ENCODE data around the gene FOXA1. TPM values are rescaled to one million over a fixed set of nuclear protein-coding genes. Genes with fewer than 3 reads are reported as not detected.

Gene FOXA1
- total RNA-seq = 0.11 TPM in 1 of 2 replicates, not detected in the other

DNA sequence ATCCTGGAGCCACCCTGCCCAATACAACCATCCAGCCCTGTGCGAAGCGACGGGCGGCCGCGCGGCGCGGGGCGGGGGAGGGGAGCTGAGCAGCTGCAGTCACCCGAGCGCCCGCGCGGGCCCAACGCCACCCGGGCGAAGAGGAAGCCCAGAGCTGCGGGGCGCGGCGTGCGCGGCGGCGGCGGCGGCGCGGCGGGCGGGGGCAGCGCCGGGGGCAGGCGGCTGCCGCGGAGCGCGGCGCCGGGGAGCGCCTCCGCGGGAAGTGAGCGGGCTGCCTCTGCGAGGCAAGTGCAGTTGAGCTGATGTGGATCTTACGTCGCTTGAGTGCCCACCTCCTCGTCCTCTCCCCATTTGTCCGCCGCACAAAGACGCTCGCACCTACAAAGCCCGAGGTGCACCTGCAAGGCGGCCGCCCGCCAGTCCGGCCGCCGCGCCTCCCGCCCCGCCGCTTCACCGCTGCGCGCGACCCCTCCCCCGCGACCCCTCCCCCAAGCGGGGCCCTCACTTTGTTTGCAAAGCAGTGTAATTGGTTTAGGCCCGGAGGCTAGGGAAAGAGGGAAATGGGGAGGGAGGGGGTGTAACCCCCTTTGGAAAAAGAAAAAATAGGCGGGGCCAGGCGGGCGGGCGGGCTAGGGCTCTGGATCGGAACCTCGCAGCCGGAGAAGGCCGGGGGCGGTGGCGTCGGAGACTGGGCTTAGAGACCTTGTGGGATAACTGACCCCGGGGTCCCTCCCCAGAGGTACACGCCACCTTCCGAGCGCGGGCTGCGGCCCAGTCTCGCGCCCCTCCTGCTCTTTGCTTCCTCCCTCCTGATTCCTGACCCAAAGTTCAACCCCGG lies at the start of gene FOXA1, which contains the start of gene TTC6:
Gene FOXA1 (minus strand): TSS at position 279 of the 838 bp plus-strand sequence. CDS start 277 bp downstream, at position 2.
Gene TTC6 (plus strand): TSS at position 659 of the 838 bp plus-strand sequence. CDS start 26,436 bp downstream, outside the sequence.
- Mint-ChIP-seq H3K27me3 (ENCODE audit: low read depth) (peaks cover 76% of the 10 kb centered on the region), H3K27ac (peak within 1 kb of the TSS; percentile 72), H3K4me3 (ENCODE audit: low read depth) (peak within 1 kb of the TSS; percentile 65), H3K9me3 (peaks cover 13% of the 10 kb centered on the region), H3K36me3 (ENCODE audit: low read depth) (peaks cover 6% of the 10 kb centered on the region), H3K4me1 (ENCODE audit: low read depth) (peaks cover 8% of the 10 kb centered on the region)
- DNase-seq (ENCODE audit: low spot score) = no peak
- intact Hi-C loops (cut with micrococcal nuclease) = loop anchor here (5.0 kb wide), 3 partner anchors 617 to 1078 kb away; partner anchors contain the start of gene NKX2-8

DNA sequence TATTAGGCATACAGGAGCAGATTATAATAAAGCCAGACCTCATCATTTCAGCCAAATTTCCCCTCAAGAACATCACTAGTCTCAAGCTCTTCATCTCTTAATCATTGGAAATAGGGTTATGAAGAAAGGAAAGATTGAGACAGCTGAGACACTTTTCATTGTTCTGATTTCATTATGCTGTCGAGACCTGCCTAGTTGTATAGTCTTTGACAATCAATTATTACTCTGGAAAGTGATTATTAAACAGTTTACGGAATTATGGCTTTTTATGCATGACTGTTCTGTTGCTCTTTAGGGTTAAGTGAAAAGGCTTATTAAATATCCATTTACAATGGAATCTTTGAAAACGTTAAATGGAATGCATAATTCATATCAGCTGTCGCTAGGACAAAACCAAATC lies 48.7 kb upstream of the FOXA1 start:
- intact Hi-C loops (cut with micrococcal nuclease) = no loop called here
- no peak overlapping the region for H3K27ac Mint-ChIP-seq
- no peak overlapping the region for H3K4me3 Mint-ChIP-seq (ENCODE audit: low read depth)
- H3K4me1 Mint-ChIP-seq (ENCODE audit: low read depth) = no peaks in the 10 kb centered on the region
- H3K27me3 Mint-ChIP-seq (ENCODE audit: low read depth) = no peaks in the 10 kb centered on the region
- DNase-seq (ENCODE audit: low spot score) = no peak
- H3K9me3 Mint-ChIP-seq = no peaks in the 10 kb centered on the region
- no peaks in the 10 kb centered on the region for H3K36me3 Mint-ChIP-seq (ENCODE audit: low read depth)

DNA sequence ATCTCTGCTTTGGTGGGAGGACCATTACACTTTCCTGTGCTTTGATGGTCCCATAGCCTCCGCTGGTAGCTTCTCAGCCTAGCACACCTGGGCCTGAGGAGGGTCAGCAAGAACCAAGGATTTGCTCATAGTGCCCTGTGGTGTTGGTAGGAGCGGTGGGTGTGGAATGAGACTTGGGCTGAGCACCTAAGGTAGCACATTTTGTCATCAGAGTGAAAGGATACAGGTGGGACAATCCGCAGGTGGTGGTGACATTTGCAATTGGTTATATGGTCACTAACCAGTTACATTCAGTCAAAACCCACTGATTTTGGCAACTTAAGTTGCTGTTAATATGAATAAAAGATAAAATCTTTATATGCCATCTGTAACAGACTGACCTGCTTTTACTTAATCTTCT lies 47.1 kb upstream of the FOXA1 start:
- DNase-seq (ENCODE audit: low spot score) = no peak
- H3K9me3 Mint-ChIP-seq = no peaks in the 10 kb centered on the region
- H3K4me3 Mint-ChIP-seq (ENCODE audit: low read depth) = no peak overlapping the region
- no peaks in the 10 kb centered on the region for H3K36me3 Mint-ChIP-seq (ENCODE audit: low read depth)
- H3K4me1 Mint-ChIP-seq (ENCODE audit: low read depth) = no peaks in the 10 kb centered on the region
- no peaks in the 10 kb centered on the region for H3K27me3 Mint-ChIP-seq (ENCODE audit: low read depth)
- intact Hi-C loops (cut with micrococcal nuclease) = no loop called here
- no peak overlapping the region for H3K27ac Mint-ChIP-seq

DNA sequence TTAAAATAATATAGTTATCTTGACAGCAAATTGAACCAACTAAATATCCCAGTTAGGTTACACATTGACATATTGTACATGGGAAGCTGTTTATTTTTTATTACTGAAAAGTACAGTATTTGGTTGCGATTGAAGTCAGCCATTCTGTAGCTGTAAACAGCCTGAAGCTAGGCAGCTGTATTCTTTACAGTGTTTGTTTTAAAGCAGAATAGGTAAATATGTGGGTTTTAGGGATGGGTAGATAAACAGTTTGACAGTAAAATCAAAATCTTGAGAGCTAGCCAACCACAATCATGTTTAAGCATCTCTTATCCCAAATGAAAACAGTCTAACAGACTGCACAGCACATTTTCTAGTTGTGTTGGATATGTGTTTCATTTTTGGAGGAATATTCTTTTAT lies 46.1 kb upstream of the FOXA1 start:
- Mint-ChIP-seq H3K27ac (no peak overlapping the region), H3K4me3 (ENCODE audit: low read depth) (no peak overlapping the region), H3K36me3 (ENCODE audit: low read depth) (no peaks in the 10 kb centered on the region), H3K27me3 (ENCODE audit: low read depth) (no peaks in the 10 kb centered on the region), H3K9me3 (no peaks in the 10 kb centered on the region), H3K4me1 (ENCODE audit: low read depth) (no peaks in the 10 kb centered on the region)
- intact Hi-C loops (cut with micrococcal nuclease) = no loop called here
- no peak for DNase-seq (ENCODE audit: low spot score)

DNA sequence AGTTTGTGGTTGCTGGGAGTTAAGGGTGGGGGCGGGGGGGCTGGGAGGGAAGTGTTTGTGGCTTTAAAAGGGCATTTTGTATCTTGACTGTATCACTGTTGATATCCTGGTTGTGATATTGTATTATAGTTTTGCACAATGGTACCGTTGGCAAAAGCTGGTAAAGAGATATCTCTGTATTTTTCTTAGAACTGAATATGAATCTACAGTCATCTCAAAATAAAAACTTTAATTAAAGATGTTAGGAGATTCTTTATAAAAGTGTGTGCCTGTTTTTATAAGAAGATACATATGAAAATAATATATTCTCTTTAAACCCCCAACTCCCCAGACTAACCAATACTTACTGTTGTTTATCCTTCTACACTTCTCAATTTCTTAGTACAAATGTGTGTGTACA lies 43.5 kb upstream of the FOXA1 start:
- no peak for DNase-seq (ENCODE audit: low spot score)
- no peak overlapping the region for H3K4me3 Mint-ChIP-seq (ENCODE audit: low read depth)
- H3K36me3 Mint-ChIP-seq (ENCODE audit: low read depth) = no peaks in the 10 kb centered on the region
- no peaks in the 10 kb centered on the region for H3K27me3 Mint-ChIP-seq (ENCODE audit: low read depth)
- no peak overlapping the region for H3K27ac Mint-ChIP-seq
- no peaks in the 10 kb centered on the region for H3K9me3 Mint-ChIP-seq
- no peaks in the 10 kb centered on the region for H3K4me1 Mint-ChIP-seq (ENCODE audit: low read depth)
- intact Hi-C loops (cut with micrococcal nuclease) = no loop called here

DNA sequence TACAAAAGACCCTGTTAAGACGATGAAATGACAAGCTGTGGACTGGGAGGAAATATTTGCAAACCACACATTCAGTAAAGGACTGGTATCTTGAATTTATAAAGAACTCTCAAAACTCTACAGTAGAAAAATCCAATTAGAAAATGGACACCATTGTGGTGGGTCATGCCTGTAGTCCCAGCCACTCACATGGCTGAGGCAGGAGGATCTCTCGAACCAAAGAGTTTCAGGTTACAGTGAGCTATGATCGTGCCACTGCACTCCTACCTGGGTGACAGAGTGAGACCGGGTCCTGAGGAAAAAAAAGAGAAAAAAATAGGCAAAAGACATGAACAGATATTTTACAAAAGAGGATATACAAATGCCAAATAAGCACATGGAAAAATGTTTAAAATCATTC lies 42.3 kb upstream of the FOXA1 start:
- Mint-ChIP-seq H3K4me3 (ENCODE audit: low read depth) (no peak overlapping the region), H3K9me3 (no peaks in the 10 kb centered on the region), H3K4me1 (ENCODE audit: low read depth) (no peaks in the 10 kb centered on the region), H3K27me3 (ENCODE audit: low read depth) (no peaks in the 10 kb centered on the region), H3K36me3 (ENCODE audit: low read depth) (no peaks in the 10 kb centered on the region), H3K27ac (no peak overlapping the region)
- DNase-seq (ENCODE audit: low spot score) = no peak
- intact Hi-C loops (cut with micrococcal nuclease) = no loop called here

DNA sequence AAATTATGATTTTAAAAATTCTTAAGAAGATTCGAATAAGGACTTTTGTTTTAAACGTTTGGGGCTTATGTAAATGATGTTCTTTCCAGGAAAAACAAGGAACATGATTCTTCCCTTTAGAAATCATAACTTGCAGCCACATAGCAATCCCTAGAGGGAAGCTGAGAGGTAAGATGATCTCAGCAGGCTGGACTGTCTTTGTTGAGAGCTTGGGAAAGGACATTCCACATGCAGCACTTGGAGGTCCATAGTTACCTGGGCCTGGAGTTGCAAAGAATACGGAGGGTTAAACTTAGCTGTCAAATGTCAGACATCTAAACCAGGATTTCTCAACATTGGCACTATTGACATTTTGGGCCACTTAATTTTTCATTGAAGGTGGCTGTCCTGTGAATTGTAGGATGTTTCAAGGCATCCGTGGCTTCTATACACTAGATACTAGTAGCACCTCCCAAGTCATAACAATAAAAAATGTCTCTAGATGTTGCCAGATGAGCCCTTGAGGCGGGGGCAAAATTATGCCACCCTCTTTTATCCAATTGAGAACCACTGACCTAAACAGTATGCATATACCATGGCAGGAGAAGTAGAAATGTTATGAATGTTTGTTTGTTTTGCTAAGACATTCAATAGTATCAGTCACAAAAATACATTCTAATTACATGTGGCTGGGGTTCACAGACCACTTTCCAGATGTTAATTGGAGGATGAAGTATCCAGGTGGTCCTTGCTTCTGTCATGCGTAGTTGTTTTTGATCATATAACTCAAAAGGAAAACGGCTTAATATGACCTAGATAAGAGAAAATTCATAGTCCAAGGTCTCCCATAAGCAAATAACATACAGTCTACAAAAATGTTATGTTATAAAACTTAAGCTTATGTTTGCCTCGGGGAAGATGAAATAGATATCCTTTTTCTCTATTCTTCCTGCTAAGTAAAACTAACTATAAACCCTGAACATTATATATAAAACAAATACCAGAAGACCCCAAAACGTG lies 30.8 kb upstream of the FOXA1 start:
- Mint-ChIP-seq H3K9me3 (peaks cover 8% of the 10 kb centered on the region), H3K4me3 (ENCODE audit: low read depth) (no peak overlapping the region), H3K27me3 (ENCODE audit: low read depth) (no peaks in the 10 kb centered on the region), H3K4me1 (ENCODE audit: low read depth) (no peaks in the 10 kb centered on the region), H3K36me3 (ENCODE audit: low read depth) (no peaks in the 10 kb centered on the region), H3K27ac (no peak overlapping the region)
- no peak for DNase-seq (ENCODE audit: low spot score)
- intact Hi-C loops (cut with micrococcal nuclease) = no loop called here

DNA sequence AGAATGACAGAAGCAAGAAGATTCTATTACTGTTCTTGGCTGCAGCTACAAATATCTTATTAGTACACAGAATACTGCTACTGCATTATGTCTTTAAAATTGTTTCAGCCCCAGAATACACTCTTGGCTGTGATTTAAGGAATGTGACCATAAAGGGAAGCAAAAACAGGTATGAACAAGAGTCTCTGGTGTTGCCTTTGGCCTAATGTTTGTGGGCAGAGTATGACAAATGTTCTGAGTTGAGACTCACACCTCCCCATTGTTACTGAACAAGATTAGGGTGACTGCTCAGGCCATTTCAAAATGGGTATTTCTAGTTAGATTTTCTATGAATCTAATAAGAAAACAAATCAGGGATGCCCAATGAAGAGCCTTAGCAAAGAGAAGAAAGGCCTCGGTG lies 28.9 kb upstream of the FOXA1 start:
- H3K36me3 Mint-ChIP-seq (ENCODE audit: low read depth) = no peaks in the 10 kb centered on the region
- H3K4me1 Mint-ChIP-seq (ENCODE audit: low read depth) = no peaks in the 10 kb centered on the region
- intact Hi-C loops (cut with micrococcal nuclease) = no loop called here
- no peaks in the 10 kb centered on the region for H3K27me3 Mint-ChIP-seq (ENCODE audit: low read depth)
- H3K9me3 Mint-ChIP-seq = no peaks in the 10 kb centered on the region
- H3K4me3 Mint-ChIP-seq (ENCODE audit: low read depth) = no peak overlapping the region
- DNase-seq (ENCODE audit: low spot score) = no peak
- no peak overlapping the region for H3K27ac Mint-ChIP-seq

DNA sequence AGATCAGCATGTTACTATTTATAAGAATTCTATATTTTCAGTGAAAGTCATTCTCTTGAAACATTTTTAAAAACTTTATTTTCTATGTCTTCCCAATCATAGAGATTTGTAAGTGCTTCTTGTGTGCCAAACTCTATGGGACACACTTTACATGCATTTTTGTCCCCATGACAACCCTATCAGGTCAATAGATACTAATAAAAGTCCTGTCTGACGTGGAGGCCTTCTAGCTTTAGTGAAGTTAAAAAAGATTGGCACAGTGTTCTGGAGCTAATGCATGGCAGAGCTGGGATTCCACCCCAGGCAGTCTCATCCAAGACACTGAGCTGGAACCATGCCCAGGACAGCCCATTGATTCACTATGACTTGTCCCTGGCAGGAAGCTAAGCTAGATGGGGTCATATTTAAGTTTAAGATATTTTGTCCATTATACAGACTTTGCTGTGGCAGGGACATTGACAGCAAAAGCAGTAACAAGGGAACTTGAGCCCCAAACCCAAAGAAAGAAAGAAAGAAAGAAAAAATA lies 28.4 kb upstream of the FOXA1 start:
- Mint-ChIP-seq H3K27ac (no peak overlapping the region), H3K4me3 (ENCODE audit: low read depth) (no peak overlapping the region), H3K4me1 (ENCODE audit: low read depth) (no peaks in the 10 kb centered on the region), H3K9me3 (no peaks in the 10 kb centered on the region), H3K27me3 (ENCODE audit: low read depth) (no peaks in the 10 kb centered on the region), H3K36me3 (ENCODE audit: low read depth) (no peaks in the 10 kb centered on the region)
- DNase-seq (ENCODE audit: low spot score) = no peak
- intact Hi-C loops (cut with micrococcal nuclease) = no loop called here

DNA sequence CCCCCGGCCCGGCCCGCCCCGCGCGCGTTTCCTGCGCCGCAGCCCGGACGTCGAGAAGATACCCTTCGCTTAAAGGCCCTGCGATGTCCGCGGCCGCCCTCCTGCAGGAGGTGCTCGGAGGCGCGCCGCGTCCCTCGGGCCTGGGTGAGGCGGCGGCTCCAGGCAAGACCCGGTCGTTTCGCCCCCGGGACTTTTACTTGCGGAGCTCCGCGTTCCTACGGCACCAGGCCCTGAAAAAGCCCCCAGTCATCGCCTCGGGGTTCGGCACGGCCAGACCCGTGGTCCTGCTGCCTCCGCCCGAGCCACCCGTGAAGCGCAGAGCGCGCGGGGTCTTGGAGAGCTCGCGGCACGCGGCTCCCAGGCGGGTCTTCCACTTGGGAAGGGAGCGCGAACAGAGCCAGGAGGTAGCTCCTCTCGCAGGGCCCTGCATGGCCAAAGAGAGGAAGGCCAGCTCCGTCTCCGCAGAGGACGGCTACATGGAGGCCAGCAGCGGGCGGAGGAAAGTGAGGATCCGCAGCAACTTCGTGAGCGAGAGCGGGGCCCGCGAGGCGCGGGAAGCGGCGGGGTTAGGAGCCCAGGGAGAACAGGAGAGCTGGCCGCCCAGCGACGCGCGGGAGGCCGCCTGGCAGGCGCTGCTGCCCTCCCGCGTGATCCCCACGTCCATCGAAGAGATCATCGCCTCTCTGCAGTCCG lies 27.3 kb upstream of the FOXA1 start:
- Mint-ChIP-seq H3K27ac (no peak overlapping the region), H3K36me3 (ENCODE audit: low read depth) (no peaks in the 10 kb centered on the region), H3K4me1 (ENCODE audit: low read depth) (no peaks in the 10 kb centered on the region), H3K9me3 (no peaks in the 10 kb centered on the region), H3K27me3 (ENCODE audit: low read depth) (no peaks in the 10 kb centered on the region), H3K4me3 (ENCODE audit: low read depth) (no peak overlapping the region)
- no peak for DNase-seq (ENCODE audit: low spot score)
- intact Hi-C loops (cut with micrococcal nuclease) = no loop called here

DNA sequence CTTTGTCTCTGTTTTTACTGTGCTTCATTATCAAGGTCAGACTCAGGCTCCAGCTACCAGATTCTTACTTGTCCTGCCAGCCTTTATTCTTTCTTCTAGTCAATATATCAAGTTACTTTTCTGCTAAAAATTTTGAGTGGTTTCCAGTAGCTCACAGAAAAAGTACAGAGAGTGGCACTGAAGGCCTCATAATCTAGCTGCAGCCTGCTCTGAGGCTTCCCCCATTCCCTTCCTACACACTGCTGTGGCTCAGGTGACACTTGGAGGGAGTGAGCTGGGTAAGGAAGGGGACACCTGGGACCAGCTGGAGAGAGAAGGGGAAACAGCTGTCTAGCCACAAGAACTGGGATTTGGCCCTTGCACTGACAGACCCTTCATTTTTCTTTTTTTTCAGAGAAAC lies 25.8 kb upstream of the FOXA1 start:
- Mint-ChIP-seq H3K4me1 (ENCODE audit: low read depth) (no peaks in the 10 kb centered on the region), H3K27me3 (ENCODE audit: low read depth) (no peaks in the 10 kb centered on the region), H3K4me3 (ENCODE audit: low read depth) (no peak overlapping the region), H3K36me3 (ENCODE audit: low read depth) (no peaks in the 10 kb centered on the region), H3K9me3 (peaks cover 7% of the 10 kb centered on the region), H3K27ac (no peak overlapping the region)
- intact Hi-C loops (cut with micrococcal nuclease) = no loop called here
- DNase-seq (ENCODE audit: low spot score) = no peak

DNA sequence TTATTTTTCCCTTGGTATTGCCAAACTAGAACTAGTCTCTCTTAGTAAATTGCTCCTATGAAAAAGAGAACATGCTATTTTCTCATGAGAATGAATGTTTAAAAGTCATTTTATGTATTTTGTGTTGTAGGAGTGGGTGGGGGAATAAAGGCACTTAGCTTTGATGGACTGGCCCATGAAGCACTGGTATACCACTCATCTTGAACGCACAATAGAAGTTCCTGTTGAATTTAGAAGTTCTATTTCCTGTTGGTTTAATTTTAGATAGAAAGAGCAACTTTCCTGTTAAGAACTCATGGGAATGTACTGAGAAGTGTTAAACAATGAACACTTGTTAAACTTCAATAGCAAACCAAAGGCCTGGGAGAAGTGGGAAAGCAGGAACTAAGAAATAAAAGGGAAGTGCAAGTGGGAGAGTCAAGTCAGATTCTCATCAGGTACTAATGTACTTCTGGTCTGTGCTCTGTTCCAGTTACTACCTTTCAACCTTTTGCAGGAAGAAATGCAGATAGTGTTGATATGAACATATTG lies 23.5 kb upstream of the FOXA1 start:
- no peak for DNase-seq (ENCODE audit: low spot score)
- Mint-ChIP-seq H3K36me3 (ENCODE audit: low read depth) (no peaks in the 10 kb centered on the region), H3K9me3 (peaks cover 24% of the 10 kb centered on the region), H3K4me1 (ENCODE audit: low read depth) (no peaks in the 10 kb centered on the region), H3K27me3 (ENCODE audit: low read depth) (no peaks in the 10 kb centered on the region), H3K27ac (no peak overlapping the region), H3K4me3 (ENCODE audit: low read depth) (no peak overlapping the region)
- intact Hi-C loops (cut with micrococcal nuclease) = no loop called here

All from activated T-helper 2 cell treated with anti-CD3 and anti-CD28 coated beads, Interferon-gamma antibody, Interleukin-2, Interleukin-4, amounts not matched to agents 10 μg/mL and 5 μg/mL and 100 μg/mL, durations not matched to agents 14 hours and 24 hours and 36 hours (primary cell).